ENCODE results near the gene KLK13.

- TF ChIP-seq CTCF (IDR thresholded peaks at IDR 0.05; ENCODE audit: control extremely low read depth in 1 of 3, insufficient read depth in 1 of 3, low read depth in 1 of 3, low read length in 3 of 3) (no peak), JUN (IDR thresholded peaks at IDR 0.05; ENCODE audit: low read depth, low read length) (no peak), BACH1 (IDR thresholded peaks at IDR 0.05; ENCODE audit: low read length) (no peak), TAF1 (IDR thresholded peaks at IDR 0.05; ENCODE audit: low read depth, low read length) (no peak), E2F6 (IDR thresholded peaks at IDR 0.05) (no peak)
These were observed 36.4 kb upstream of the KLK13 start for GRCh38 chr19:51101171-51101865.
